CD14-positive monocyte (primary cell): ENCODE results near the gene CES1. TPM values are rescaled to one million over a fixed set of nuclear protein-coding genes. Genes with fewer than 3 reads are reported as not detected.

Experiments
- DNase-seq, 3 donors: peaks; one replicate each; pipeline ENCODE4 v3.0.0-alpha.2; 2011 to 2022
- H2AFZ ChIP-seq: 2 replicates; pipeline ENCODE4 v1.6.0; 2012; ENCODE audit warnings: mild to moderate bottlenecking, low read depth, low read length, inconsistent platforms; ENCODE audit not compliant: insufficient read depth, poor library complexity, severe bottlenecking
- H3K27ac ChIP-seq, 2 donors: 1 replicate in 1 of 2; 2 replicates in 1 of 2; pipeline ENCODE4 v1.5.1; 2012 to 2013; ENCODE audit warnings: low read length in 2 of 2, control low read depth in 1 of 2, inconsistent platforms in 1 of 2, low read depth in 1 of 2, mild to moderate bottlenecking in 1 of 2
- H3K27me3 ChIP-seq, 2 donors: one replicate each; pipeline versions ENCODE4 v1.6.0 to v1.6.1; 2011 to 2013; ENCODE audit warnings: low read length in 2 of 2; ENCODE audit not compliant: control insufficient read depth in 2 of 2, insufficient read depth in 2 of 2
- H3K36me3 ChIP-seq, 2 donors: replicated peaks in 1 of 2; 1 replicate in 1 of 2; 2 replicates in 1 of 2; pipeline versions ENCODE4 v1.5.1 to v1.6.1; 2012 to 2013; ENCODE audit warnings: low read length in 2 of 2, control low read depth in 1 of 2, inconsistent platforms in 1 of 2, mild to moderate bottlenecking in 1 of 2; ENCODE audit not compliant: insufficient read depth in 2 of 2, control insufficient read depth in 1 of 2
- H3K4me1 ChIP-seq, 2 donors: 1 replicate in 1 of 2; 2 replicates in 1 of 2; pipeline versions ENCODE4 v1.5.1 to v1.6.1; 2012 to 2013; ENCODE audit warnings: low read length in 2 of 2, control low read depth in 1 of 2, inconsistent platforms in 1 of 2, mild to moderate bottlenecking in 1 of 2, moderate library complexity in 1 of 2; ENCODE audit not compliant: insufficient read depth in 2 of 2, control insufficient read depth in 1 of 2
- H3K4me2 ChIP-seq: replicated peaks from 2 replicates; pipeline ENCODE3; 2012; ENCODE audit warnings: low read length, moderate library complexity, mild to moderate bottlenecking; ENCODE audit not compliant: poor library complexity, severe bottlenecking; ENCODE audit errors: extremely low read depth
- H3K4me3 ChIP-seq, 3 experiments: fragments of 200-600 bp in 1 of 3; sonication (generic) in 1 of 3; replicated peaks in 1 of 3; 1 replicate in 2 of 3; 2 replicates in 1 of 3; pipeline ENCODE4 v1.5.1; 2011 to 2013; ENCODE audit warnings: low read length in 3 of 3, mild to moderate bottlenecking in 3 of 3, control low read depth in 2 of 3, low read depth in 2 of 3, inconsistent platforms in 1 of 3, moderate library complexity in 1 of 3
- H3K79me2 ChIP-seq: 2 replicates; pipeline ENCODE4 v1.6.0; 2012; ENCODE audit warnings: mild to moderate bottlenecking, control low read depth, inconsistent platforms, low read length, moderate library complexity; ENCODE audit not compliant: insufficient read depth
- H3K9ac ChIP-seq: 2 replicates; pipeline ENCODE4 v1.6.0; 2017; ENCODE audit warnings: low read length, mild to moderate bottlenecking; ENCODE audit not compliant: insufficient read depth, poor library complexity, severe bottlenecking
- H3K9me3 ChIP-seq, 2 donors: replicated peaks in 1 of 2; 1 replicate in 1 of 2; 2 replicates in 1 of 2; pipeline versions ENCODE4 v1.5.1 to v1.6.1; 2012 to 2013; ENCODE audit warnings: low read length in 2 of 2, control low read depth in 1 of 2; ENCODE audit not compliant: control insufficient read depth in 1 of 2, insufficient read depth in 1 of 2
- H4K20me1 ChIP-seq: 2 replicates; pipeline ENCODE4 v1.6.0; 2012; ENCODE audit warnings: mild to moderate bottlenecking, low read length, control low read depth, moderate library complexity; ENCODE audit not compliant: insufficient read depth
- H3K27ac Mint-ChIP-seq, 7 donors: one replicate each; pipeline ENCODE4 v1.8.0; 2020; ENCODE audit warnings: mild to moderate bottlenecking in 7 of 7, mixed read lengths in 7 of 7, moderate library complexity in 6 of 7, inconsistent platforms in 2 of 7
- H3K27me3 Mint-ChIP-seq, 3 donors: one replicate each; pipeline ENCODE4 v1.8.0; 2021 to 2022; ENCODE audit warnings: low read depth in 3 of 3, mild to moderate bottlenecking in 3 of 3, mixed read lengths in 3 of 3, moderate library complexity in 3 of 3, inconsistent platforms in 1 of 3
- H3K36me3 Mint-ChIP-seq, 2 donors: one replicate each; pipeline ENCODE4 v1.8.0; 2020; ENCODE audit warnings: mixed read lengths in 2 of 2, inconsistent platforms in 1 of 2, mild to moderate bottlenecking in 1 of 2
- H3K4me1 Mint-ChIP-seq: one replicate; pipeline ENCODE4 v1.8.0; 2020; ENCODE audit warnings: mild to moderate bottlenecking, mixed read lengths
- H3K4me3 Mint-ChIP-seq, 2 donors: one replicate each; pipeline ENCODE4 v1.8.0; 2020; ENCODE audit warnings: mild to moderate bottlenecking in 2 of 2, mixed read lengths in 2 of 2, moderate library complexity in 1 of 2
- H3K9me3 Mint-ChIP-seq, 7 donors: one replicate each; pipeline ENCODE4 v1.8.0; 2020 to 2022; ENCODE audit warnings: mixed read lengths in 7 of 7, mild to moderate bottlenecking in 6 of 7, moderate library complexity in 6 of 7, inconsistent platforms in 2 of 7
- CTCF ChIP-seq: fragments of 200-600 bp; IDR thresholded peaks from one replicate; pipeline ENCODE4 v1.8.0; 2022; ENCODE audit warnings: antibody characterized with exemption, mild to moderate bottlenecking
- WGBS: methylation state at CpG from one replicate; pipeline ENCODE4 v1.1.5; 2013; ENCODE audit warnings: missing lambda C conversion rate; ENCODE audit not compliant: insufficient coverage; 5-methylcytosine and 5-hydroxymethylcytosine counted together
- intact Hi-C, 2 donors: fragments of 100-400 bp; cut with micrococcal nuclease; formaldehyde crosslinking; loops; one replicate each; pipeline versions ENCODE4 v1.15.0 to v1.15.1; 2023
- polyA plus RNA-seq, 3 donors: library from polyadenylated mRNA; depleted of rRNA in 1 of 3; unstranded in 2 of 3; stranded (reverse) in 1 of 3; fragments of 300-500 nt in 2 of 3; fragments of >200 nt in 1 of 3; fragmentation: Illumina TruSeq in 2 of 3; gene quantifications; 1 replicate in 2 of 3; 2 replicates in 1 of 3; pipeline ENCODE4 v1.2.3, GENCODE V29; 2012 to 2021

Gene CES1
- polyA plus RNA-seq, 3 donors, result 38.4 to 190 (median 62.0) TPM

- Histone ChIP-seq H3K4me3 (peak overlapping the region in 1 of 3 experiments; percentile 75), H4K20me1 (no peaks in the 10 kb centered on the region), H3K9ac (no peak overlapping the region), H3K79me2 (peaks cover 26% of the 10 kb centered on the region), H2AFZ (no peak overlapping the region), H3K27ac (peak overlapping the region in 1 of 2 donors; percentile 81), H3K36me3 (no peaks in the 10 kb centered on the region), H3K27me3 (no peaks in the 10 kb centered on the region), H3K4me1 (peaks cover 53 to 74% of the 10 kb centered on the region in 2 donors), H3K4me2 (peak overlapping the region; percentile 81), H3K9me3 (no peaks in the 10 kb centered on the region)
- H3K27me3 Mint-ChIP-seq, result peaks cover 0 to 6% (median 4%) of the 10 kb centered on the region in 3 donors
- intact Hi-C loops, result loop anchor here in 1 of 2 donors (2.0 kb wide), 1 partner anchor 81 kb away; no protein-coding TSS in a partner anchor
- peak overlapping the region in 1 of 2 donors; percentile 65 for H3K4me3 Mint-ChIP-seq
- peak; percentile 55 to 63 (median 59) for DNase-seq
- peak overlapping the region; percentile 68 to 94 (median 92) for H3K27ac Mint-ChIP-seq
- peaks cover 0 to 5% (median 4%) of the 10 kb centered on the region in 7 donors for H3K9me3 Mint-ChIP-seq
- WGBS, result 26% methylated on average over 3 of the region's 7 CpGs
- TF ChIP-seq CTCF, result no peak
- peaks cover 7 to 16% of the 10 kb centered on the region in 2 donors for H3K36me3 Mint-ChIP-seq
- H3K4me1 Mint-ChIP-seq, result peaks cover 87% of the 10 kb centered on the region
Observed at GRCh38 chr16:55834049-55834448, 1.2 kb upstream of the CES1 start.

- H3K36me3 ChIP-seq, result peaks cover 9 to 15% of the 10 kb centered on the region in 2 donors
- no peaks in the 10 kb centered on the region for H4K20me1 ChIP-seq
- Mint-ChIP-seq H3K9me3 (peaks cover 0 to 5% (median 4%) of the 10 kb centered on the region in 7 donors), H3K27ac (peak overlapping the region; percentile 65 to 94 (median 92)), H3K27me3 (peaks cover 0 to 4% (median 3%) of the 10 kb centered on the region in 3 donors), H3K36me3 (peaks cover 19 to 29% of the 10 kb centered on the region in 2 donors), H3K4me3 (peak overlapping the region; percentile 74 to 92), H3K4me1 (peaks cover 77% of the 10 kb centered on the region)
- intact Hi-C loops, result no loop called here
- H3K27ac ChIP-seq, result peak overlapping the region; percentile 75 to 81
- peak overlapping the region; percentile 70 for H2AFZ ChIP-seq
- WGBS, result 94% methylated on average over 15 of the region's 17 CpGs
- H3K4me2 ChIP-seq, result peak overlapping the region; percentile 81
- H3K79me2 ChIP-seq, result peaks cover 41% of the 10 kb centered on the region
- peak overlapping the region; percentile 64 for H3K9ac ChIP-seq
- peaks cover 45 to 57% of the 10 kb centered on the region in 2 donors for H3K4me1 ChIP-seq
- no peaks in the 10 kb centered on the region for H3K9me3 ChIP-seq
- H3K27me3 ChIP-seq, result no peaks in the 10 kb centered on the region
- no peak for TF ChIP-seq CTCF
- peak overlapping the region in 2 of 3 experiments; percentile 23 to 75 for H3K4me3 ChIP-seq
- no peak for DNase-seq
Observed at GRCh38 chr16:55832425-55832772, 497 bp downstream of the CES1 start.
